Regular cardiac myocyte (primary cell): ENCODE measurements around the gene TMEM145. TPM values are rescaled to one million over a fixed set of nuclear protein-coding genes. Genes with fewer than 3 reads are reported as not detected.

Experiments
- total RNA-seq: library from RNA; depleted of rRNA; stranded (reverse); fragments of >200 nt; gene quantifications from 2 replicates; pipeline ENCODE4 v1.2.3, GENCODE V29; 2014

The TMEM145 gene
- total RNA-seq = under 0.01 TPM in 1 of 2 replicates, not detected in the other

GRCh38 chr19:42313096-42313839 lies at the start of gene TMEM145:
Gene TMEM145 (plus strand): TSS chr19:42313309. CDS start chr19:42313377, 68 bp downstream.

DNA sequence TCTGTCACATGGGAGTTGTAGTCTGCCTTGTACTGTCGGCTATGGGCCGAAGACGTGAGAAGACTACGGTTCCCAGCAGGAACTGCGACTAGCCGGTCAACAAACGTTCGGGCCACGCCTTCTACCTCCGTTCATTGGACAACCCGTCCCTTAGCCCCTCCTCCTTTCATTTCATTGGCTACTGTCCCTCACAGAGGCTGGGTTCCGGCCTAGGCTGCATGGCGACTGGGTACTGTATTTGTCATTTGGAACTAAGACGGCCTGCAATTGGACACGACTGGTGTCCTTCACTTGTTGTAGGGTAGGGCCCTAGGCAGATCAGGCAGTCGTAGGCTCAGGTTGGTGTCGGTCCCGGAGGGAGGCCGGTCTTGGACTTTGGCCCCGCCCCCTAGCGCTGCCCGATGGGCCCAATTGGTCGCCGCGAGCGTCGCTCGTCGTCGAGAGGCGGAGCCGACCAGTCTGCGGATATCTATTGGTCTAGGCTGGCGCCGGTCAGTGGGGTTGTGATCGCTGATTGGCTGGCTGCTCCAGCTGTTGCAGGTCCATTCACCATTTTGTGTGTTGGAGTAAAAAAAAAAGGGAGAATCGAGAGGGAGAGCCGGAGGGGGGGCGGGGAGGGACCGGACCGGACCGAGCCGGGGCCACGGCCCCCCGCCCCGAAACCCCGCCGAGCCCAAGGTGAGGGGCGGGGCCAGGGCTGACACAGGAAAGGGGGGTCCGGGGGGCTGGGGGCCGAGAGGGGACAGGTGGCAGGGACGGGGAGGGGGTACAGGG lies 44.2 kb upstream of the TMEM145 start, which contains the start of gene CIC:
Gene CIC, plus strand, starts transcription at position 549 of the 774 bp plus-strand sequence. CDS start 2,532 bp downstream, outside the sequence.

DNA sequence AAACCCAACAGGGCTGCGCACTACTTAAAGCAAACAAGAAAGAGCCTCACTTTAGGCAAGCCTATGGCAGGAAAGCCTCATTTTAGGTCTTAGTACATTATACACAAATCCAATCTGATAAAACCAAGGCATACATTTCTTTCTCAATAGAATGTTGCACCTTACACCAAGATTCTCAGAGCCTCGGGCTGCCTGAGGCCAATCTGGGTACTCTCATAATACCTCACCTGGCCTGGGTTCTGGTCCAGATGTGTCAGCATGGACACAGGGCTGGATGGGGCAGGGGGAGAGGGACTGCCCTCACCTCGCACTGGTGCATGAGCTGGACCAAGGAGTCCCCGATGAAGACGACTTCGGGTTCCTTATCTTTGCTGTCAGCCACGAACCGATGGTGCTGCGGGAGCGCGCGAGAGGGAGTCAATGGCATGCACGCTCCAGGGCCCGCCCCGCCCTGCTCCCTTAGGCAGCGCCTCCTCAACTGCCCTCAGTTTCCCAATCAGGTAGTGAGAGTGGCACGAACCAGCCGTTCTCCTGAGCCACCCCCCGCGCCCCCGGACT lies 11.4 kb upstream of the TMEM145 start, which contains the start of gene PRR19:
Gene PRR19, plus strand, starts transcription at position 487 of the 558 bp plus-strand sequence. CDS start 7,453 bp downstream, outside the sequence.

GRCh38 chr19:42325308-42325895 lies 12.3 kb downstream of the TMEM145 start, which contains the start of gene MEGF8:
Gene MEGF8 (plus strand): TSS chr19:42325635. CDS start chr19:42326244, 609 bp downstream.

Other genes starting within 250 kb of the TMEM145 start
- 0.19 and 0.28 TPM in 2 replicates for gene GRIK5, start 243.1 kb upstream of the TMEM145 start, total RNA-seq
- 7.6 and 12.7 TPM in 2 replicates for gene ZNF574, start 237.1 kb upstream of the TMEM145 start, total RNA-seq
- gene POU2F2, start 180.9 kb upstream of the TMEM145 start, total RNA-seq = 0.19 and 0.56 TPM in 2 replicates
- gene DEDD2, start 95.6 kb upstream of the TMEM145 start, total RNA-seq = 18.2 and 26.5 TPM in 2 replicates
- gene ZNF526, start 93.0 kb upstream of the TMEM145 start, total RNA-seq = 7.6 and 10.4 TPM in 2 replicates
- 9.9 and 15.1 TPM in 2 replicates for gene GSK3A, start 70.7 kb upstream of the TMEM145 start, total RNA-seq
- gene ERF, start 58.2 kb upstream of the TMEM145 start, total RNA-seq = 18.6 and 23.2 TPM in 2 replicates
- 14.2 and 17.2 TPM in 2 replicates for gene CIC, start 44.1 kb upstream of the TMEM145 start, total RNA-seq
- 0.19 and 0.28 TPM in 2 replicates for gene PRR19, start 11.2 kb upstream of the TMEM145 start, total RNA-seq
- 6.2 and 26.1 TPM in 2 replicates for gene PAFAH1B3, start 10.7 kb upstream of the TMEM145 start, total RNA-seq
- gene MEGF8, start 12.3 kb downstream of the TMEM145 start, total RNA-seq = 15.7 and 24.2 TPM in 2 replicates
- not detected in 2 replicates for gene CNFN, start 77.0 kb downstream of the TMEM145 start, total RNA-seq
- gene LIPE, start 114.1 kb downstream of the TMEM145 start, total RNA-seq = 1.4 and 4.2 TPM in 2 replicates
- gene CXCL17, start 129.6 kb downstream of the TMEM145 start, total RNA-seq = not detected in 2 replicates
- not detected in 2 replicates for gene CEACAM1, start 215.2 kb downstream of the TMEM145 start, total RNA-seq